A673 (cell line): ENCODE data around the gene ANKRD11. TPM values are rescaled to one million over a fixed set of nuclear protein-coding genes. Genes with fewer than 3 reads are reported as not detected.
"Not testable (repeated sequence)": the region's sequence is repeated elsewhere in the genome, so short reads cannot be mapped to it uniquely, and the experiment has no call there.

Experiments used
- BruUV-seq: library from RNA; stranded (reverse); fragments of 400-500 nt; replicated peaks from 2 replicates; lab custom pipeline; 2021; lab: Mats Ljungman, UMichigan
- CTCF ChIA-PET: fragments of 300-600 bp; sonication (Branson Sonifier 250); formaldehyde crosslinking; loops from one replicate; lab custom pipeline; 2022; ENCODE audit warnings: antibody characterized with exemption; lab: Charles Lee
- POLR2A ChIA-PET: fragments of 300-600 bp; sonication (Branson Sonifier 250); formaldehyde crosslinking; loops from one replicate; lab custom pipeline; 2022; ENCODE audit warnings: antibody characterized with exemption; ENCODE audit not compliant: low non-redundant PET; lab: Charles Lee
- DNase-seq: peaks from one replicate; pipeline ENCODE4 v3.0.0-alpha.2; 2015; ENCODE audit warnings: low spot score
- H3K27ac ChIP-seq: fragments of 200-600 bp; sonication (generic); 2 replicates; pipeline ENCODE4 v1.5.1; 2016; ENCODE audit warnings: mixed run types, low read depth, mild to moderate bottlenecking, mixed read lengths, antibody characterized with exemption, low read length; ENCODE audit not compliant: poor library complexity, severe bottlenecking
- H3K27me3 ChIP-seq: fragments of 200-600 bp; sonication (generic); replicated peaks from 2 replicates; pipeline ENCODE4 v1.6.1; 2017; ENCODE audit warnings: mixed run types, low read depth, mild to moderate bottlenecking, mixed read lengths, antibody characterized with exemption, low read length; ENCODE audit not compliant: insufficient read depth, poor library complexity
- H3K36me3 ChIP-seq: fragments of 200-600 bp; sonication (generic); 2 replicates; pipeline ENCODE4 v1.6.1; 2016; ENCODE audit warnings: mixed run types, mild to moderate bottlenecking, mixed read lengths, antibody characterized with exemption, low read length; ENCODE audit not compliant: insufficient read depth, poor library complexity, severe bottlenecking
- H3K4me1 ChIP-seq: fragments of 200-600 bp; sonication (generic); 2 replicates; pipeline ENCODE4 v1.6.1; 2017; ENCODE audit warnings: mixed run types, mild to moderate bottlenecking, mixed read lengths, antibody characterized with exemption, low read length; ENCODE audit not compliant: insufficient read depth, poor library complexity, severe bottlenecking
- H3K4me3 ChIP-seq: fragments of 200-600 bp; sonication (generic); 2 replicates; pipeline ENCODE4 v1.5.1; 2016; ENCODE audit warnings: low read depth, mixed run types, mild to moderate bottlenecking, mixed read lengths, low read length; ENCODE audit not compliant: poor library complexity, severe bottlenecking
- H3K9me3 ChIP-seq: fragments of 200-600 bp; sonication (generic); 2 replicates; pipeline ENCODE4 v1.6.1; 2016; ENCODE audit warnings: mixed run types, low read depth, mild to moderate bottlenecking, mixed read lengths, antibody characterized with exemption, low read length; ENCODE audit not compliant: poor library complexity, severe bottlenecking
- EZH2 ChIP-seq: fragments of 200-600 bp; sonication (generic); IDR thresholded peaks from 2 replicates; pipeline ENCODE4 v1.6.1; 2017; ENCODE audit warnings: borderline replicate concordance, low read depth, mild to moderate bottlenecking, mixed read lengths, antibody characterized with exemption, low read length; ENCODE audit not compliant: poor library complexity, severe bottlenecking
- intact Hi-C: fragments of 100-400 bp; cut with micrococcal nuclease; formaldehyde crosslinking; loops from one replicate; pipeline ENCODE4 v1.10.0; 2022; ENCODE audit not compliant: unreplicated experiment
- total RNA-seq: library from RNA; stranded (reverse); gene quantifications from 2 replicates; pipeline ENCODE4 v1.2.3, GENCODE V29; 2021
- TF ChIP-seq, protein P1 (sequence below): fragments of 300-800, 200-600 bp; sonication (generic); conservative IDR thresholded peaks from 2 replicates; pipeline ENCODE4 v1.5.1; 2017; ENCODE audit warnings: low read depth, mild to moderate bottlenecking, antibody characterized with exemption, low read length, moderate library complexity, mixed read lengths

The ANKRD11 gene
- total RNA-seq, 1 experiment from 2014 or later, result 217 TPM

DNA sequence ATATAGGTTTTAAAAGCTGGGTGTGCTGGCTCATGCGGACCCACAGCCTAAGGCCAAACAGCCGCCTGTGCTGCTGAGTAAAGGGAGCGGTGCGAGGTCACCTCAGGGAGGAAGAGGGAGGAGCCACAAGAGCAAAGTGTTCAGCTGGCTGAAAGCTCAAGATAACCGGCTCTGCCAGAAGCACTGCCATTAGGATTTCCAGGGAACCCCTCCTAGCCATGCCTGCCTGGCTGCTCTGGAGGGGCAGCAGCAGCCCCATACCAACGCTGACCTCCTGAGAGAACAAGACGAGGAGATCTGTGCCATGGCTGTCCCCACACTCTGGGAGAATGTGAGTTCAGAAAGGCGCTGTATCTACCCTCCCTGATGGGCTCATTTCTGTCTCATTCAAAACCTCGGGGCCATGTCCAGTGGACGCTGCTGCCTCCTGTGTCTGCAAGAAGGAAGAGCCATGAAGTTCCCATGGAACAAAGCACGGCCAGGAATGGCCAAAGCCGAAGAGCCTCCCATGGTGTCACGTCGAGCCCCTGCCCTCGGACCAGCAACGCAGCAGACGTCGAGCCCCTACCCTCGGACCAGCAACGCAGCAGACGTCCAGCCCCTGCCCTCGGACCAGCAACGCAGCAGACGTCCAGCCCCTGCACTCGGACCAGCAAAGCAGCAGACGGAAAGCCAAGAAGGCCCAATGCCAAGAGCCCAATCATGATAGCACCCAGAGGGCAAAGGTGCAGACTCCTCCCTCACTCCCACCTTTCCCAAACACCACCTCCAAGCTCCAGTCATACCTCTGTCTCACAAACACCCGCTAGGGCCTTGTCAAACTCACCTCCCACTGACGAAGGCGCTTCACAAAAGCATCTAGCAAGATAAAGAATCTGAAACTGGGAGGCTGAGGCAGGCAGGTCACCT, 107.0 kb downstream of the ANKRD11 start:
- intact Hi-C loops, result no loop called here
- Histone ChIP-seq H3K4me3 (no peak overlapping the region), H3K9me3 (no peaks in the 10 kb centered on the region), H3K27me3 (no peaks in the 10 kb centered on the region), H3K27ac (no peak overlapping the region), H3K4me1 (no peaks in the 10 kb centered on the region), H3K36me3 (no peaks in the 10 kb centered on the region)
- ChIA-PET POLR2A (no interaction called here), CTCF (no interaction called here)
- TF ChIP-seq EZH2, result no peak
- DNase-seq, result no peak
- BruUV-seq, result no TSS peak

DNA sequence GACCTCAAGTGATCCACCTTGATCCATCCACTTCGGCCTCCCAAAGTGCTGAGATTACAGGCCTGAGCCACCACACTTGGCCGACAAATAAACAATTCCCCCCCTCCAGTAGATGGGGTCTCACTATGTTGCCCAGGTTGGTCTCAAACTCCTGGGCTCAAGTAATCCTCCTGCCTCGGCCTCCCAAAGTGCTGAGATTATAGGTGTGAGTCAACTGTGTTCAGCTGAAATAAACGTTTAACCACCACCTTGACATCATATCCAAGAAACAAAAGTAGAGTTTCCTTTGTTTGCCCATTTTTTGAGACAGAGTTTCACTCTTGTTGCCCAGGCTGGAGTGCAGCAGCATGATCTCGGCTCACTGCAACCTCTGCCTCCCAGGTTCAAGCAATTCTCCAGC, 107.8 kb downstream of the ANKRD11 start:
- POLR2A ChIA-PET, intact Hi-C loops, DNase-seq, H3K27me3 ChIP-seq, CTCF ChIA-PET, BruUV-seq, H3K4me1 ChIP-seq, H3K27ac ChIP-seq, H3K9me3 ChIP-seq, H3K36me3 ChIP-seq, H3K4me3 ChIP-seq: not testable (repeated sequence)

DNA sequence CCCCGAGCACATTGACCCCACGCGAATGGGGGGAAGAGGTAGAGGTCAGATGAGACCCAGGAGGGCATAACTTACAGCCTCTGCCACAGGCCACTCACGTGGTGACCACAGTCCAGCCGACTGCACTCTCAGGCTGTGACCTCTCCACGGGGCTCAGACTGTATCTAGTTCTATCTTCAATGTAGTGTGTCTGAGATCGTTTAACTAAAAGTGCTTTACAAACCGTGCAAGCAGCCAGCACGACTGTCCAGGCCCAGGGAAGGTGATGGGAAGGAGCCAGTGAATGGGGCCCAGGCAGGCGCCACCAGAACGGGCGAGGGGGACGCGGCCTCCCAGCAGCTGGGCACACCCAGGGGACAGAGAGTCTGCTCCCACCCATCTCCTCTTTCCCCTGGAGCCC, 108.6 kb downstream of the ANKRD11 start:
- Histone ChIP-seq H3K36me3 (no peaks in the 10 kb centered on the region), H3K27me3 (no peaks in the 10 kb centered on the region), H3K9me3 (no peaks in the 10 kb centered on the region), H3K4me1 (no peaks in the 10 kb centered on the region), H3K27ac (no peak overlapping the region), H3K4me3 (no peak overlapping the region)
- no TSS peak for BruUV-seq
- no peak for DNase-seq
- CTCF ChIA-PET, result no interaction called here
- TF ChIP-seq, protein P1, sequence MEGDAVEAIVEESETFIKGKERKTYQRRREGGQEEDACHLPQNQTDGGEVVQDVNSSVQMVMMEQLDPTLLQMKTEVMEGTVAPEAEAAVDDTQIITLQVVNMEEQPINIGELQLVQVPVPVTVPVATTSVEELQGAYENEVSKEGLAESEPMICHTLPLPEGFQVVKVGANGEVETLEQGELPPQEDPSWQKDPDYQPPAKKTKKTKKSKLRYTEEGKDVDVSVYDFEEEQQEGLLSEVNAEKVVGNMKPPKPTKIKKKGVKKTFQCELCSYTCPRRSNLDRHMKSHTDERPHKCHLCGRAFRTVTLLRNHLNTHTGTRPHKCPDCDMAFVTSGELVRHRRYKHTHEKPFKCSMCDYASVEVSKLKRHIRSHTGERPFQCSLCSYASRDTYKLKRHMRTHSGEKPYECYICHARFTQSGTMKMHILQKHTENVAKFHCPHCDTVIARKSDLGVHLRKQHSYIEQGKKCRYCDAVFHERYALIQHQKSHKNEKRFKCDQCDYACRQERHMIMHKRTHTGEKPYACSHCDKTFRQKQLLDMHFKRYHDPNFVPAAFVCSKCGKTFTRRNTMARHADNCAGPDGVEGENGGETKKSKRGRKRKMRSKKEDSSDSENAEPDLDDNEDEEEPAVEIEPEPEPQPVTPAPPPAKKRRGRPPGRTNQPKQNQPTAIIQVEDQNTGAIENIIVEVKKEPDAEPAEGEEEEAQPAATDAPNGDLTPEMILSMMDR, result no peak
- TF ChIP-seq EZH2, result no peak
- POLR2A ChIA-PET, result no interaction called here
- intact Hi-C loops, result no loop called here

DNA sequence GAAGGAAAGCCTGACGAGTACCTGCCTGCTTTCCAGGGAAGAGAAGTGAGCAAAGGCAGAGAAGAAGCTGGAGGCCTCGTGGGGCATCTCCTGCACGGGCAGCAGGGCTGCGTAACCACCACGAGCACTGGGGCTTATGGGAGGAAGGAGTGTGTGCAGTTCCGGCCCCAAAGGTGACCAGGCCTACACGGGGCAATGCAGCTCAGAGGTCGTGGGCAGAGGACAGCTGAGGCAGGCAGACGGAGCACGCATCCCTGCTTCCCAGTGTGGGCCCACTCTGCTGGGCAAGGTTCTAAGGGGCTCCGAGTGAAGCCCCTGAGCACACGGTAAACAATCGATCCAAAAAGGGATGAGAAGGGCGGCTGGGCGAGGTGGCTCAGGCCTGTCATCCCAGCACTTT, 109.7 kb downstream of the ANKRD11 start:
- Histone ChIP-seq H3K36me3 (no peaks in the 10 kb centered on the region), H3K4me3 (no peak overlapping the region), H3K27ac (no peak overlapping the region), H3K4me1 (no peaks in the 10 kb centered on the region), H3K9me3 (no peaks in the 10 kb centered on the region), H3K27me3 (no peaks in the 10 kb centered on the region)
- BruUV-seq, result no TSS peak
- intact Hi-C loops, result no loop called here
- no peak for TF ChIP-seq EZH2
- TF ChIP-seq, protein P1, result no peak
- DNase-seq, result no peak
- POLR2A ChIA-PET, result no interaction called here
- CTCF ChIA-PET, result no interaction called here
